Activated T-helper 17 cell treated with anti-CD3 and anti-CD28 coated beads, Interleukin-2, amount 50 U/mL, for 72 hours (primary cell): ENCODE results near the gene HMGXB3. TPM values are rescaled to one million over a fixed set of nuclear protein-coding genes. Genes with fewer than 3 reads are reported as not detected.

Source experiments
- ATAC-seq: fragments of 150-1000 bp; cut with Tn5 transposase; replicated peaks from 2 replicates; pipeline ENCODE4 v1.10.0; 2021; ENCODE audit warnings: mild to moderate bottlenecking, moderate library complexity
- H3K27ac Mint-ChIP-seq: one replicate; pipeline ENCODE4 v1.8.0; 2022; ENCODE audit warnings: mixed read lengths
- H3K27me3 Mint-ChIP-seq: one replicate; pipeline ENCODE4 v1.8.0; 2022; ENCODE audit warnings: mixed read lengths
- H3K36me3 Mint-ChIP-seq: one replicate; pipeline ENCODE4 v1.8.0; 2022; ENCODE audit warnings: low read depth, mild to moderate bottlenecking, mixed read lengths
- H3K4me1 Mint-ChIP-seq: one replicate; pipeline ENCODE4 v1.8.0; 2022; ENCODE audit warnings: mixed read lengths
- H3K4me3 Mint-ChIP-seq: one replicate; pipeline ENCODE4 v1.8.0; 2022; ENCODE audit warnings: mild to moderate bottlenecking, mixed read lengths
- H3K9me3 Mint-ChIP-seq: one replicate; pipeline ENCODE4 v1.8.0; 2022; ENCODE audit warnings: mixed read lengths
- total RNA-seq, 2 donors: library from RNA; stranded (reverse); gene quantifications; one replicate each; pipeline ENCODE4 v1.2.3, GENCODE V29; 2022

Gene HMGXB3
- total RNA-seq, 2 donors from 2014 or later: 28.2 to 42.6 TPM

DNA sequence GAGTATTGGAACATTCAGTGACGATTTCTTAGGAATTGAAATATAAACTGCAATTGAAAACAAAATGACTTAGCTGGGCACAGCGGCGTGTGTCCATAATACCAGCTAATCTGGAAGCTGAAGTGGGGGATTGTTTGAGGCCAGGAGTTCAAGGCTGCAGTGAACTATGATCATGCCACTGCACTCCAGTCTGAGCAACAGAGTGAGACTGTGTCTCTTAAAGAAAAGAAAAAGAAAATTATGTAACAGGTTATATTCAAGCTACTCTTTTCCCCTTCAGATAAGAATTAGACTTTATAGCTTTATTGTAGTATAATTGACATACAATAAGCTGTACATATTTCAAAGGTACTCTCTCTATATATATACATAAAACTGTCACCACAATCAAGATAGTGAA lies 33.6 kb upstream of the HMGXB3 start:
- Mint-ChIP-seq H3K4me1 (peaks cover 11% of the 10 kb centered on the region), H3K9me3 (no peaks in the 10 kb centered on the region), H3K27ac (no peak overlapping the region), H3K4me3 (no peak overlapping the region), H3K27me3 (no peaks in the 10 kb centered on the region), H3K36me3 (peaks cover 8% of the 10 kb centered on the region)
- ATAC-seq: no peak

GRCh38 chr5:149969181-149969930 lies 31.2 kb upstream of the HMGXB3 start:
- Mint-ChIP-seq H3K4me3 (no peak overlapping the region), H3K27ac (no peak overlapping the region), H3K27me3 (no peaks in the 10 kb centered on the region)

DNA sequence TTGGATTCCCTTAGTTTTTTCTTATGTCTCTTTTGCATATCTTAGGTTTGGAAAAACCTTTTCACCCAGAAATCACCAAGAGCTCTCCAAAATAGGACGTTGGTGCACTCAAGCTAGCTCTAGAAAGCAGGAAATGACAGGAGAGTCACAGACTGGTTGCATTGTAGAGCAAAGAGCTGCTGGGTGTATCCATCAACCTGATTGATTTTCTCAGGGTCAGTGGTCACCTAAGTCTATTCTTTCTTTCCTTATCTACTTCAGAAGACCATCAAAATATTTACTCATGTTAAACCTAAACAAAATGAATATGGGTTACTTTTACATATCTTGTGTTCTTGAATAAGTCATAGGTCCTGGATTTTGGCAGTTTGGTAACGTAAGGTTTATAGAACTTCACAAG lies 25.1 kb upstream of the HMGXB3 start:
- Mint-ChIP-seq H3K27me3 (no peaks in the 10 kb centered on the region), H3K4me3 (no peak overlapping the region), H3K27ac (no peak overlapping the region), H3K9me3 (no peaks in the 10 kb centered on the region), H3K4me1 (no peaks in the 10 kb centered on the region), H3K36me3 (peaks cover 36% of the 10 kb centered on the region)
- no peak for ATAC-seq

More at GRCh38 chr5:149969181-149969930, 31.2 kb upstream of the HMGXB3 start:
- no peak for ATAC-seq
- Mint-ChIP-seq H3K9me3 (no peaks in the 10 kb centered on the region), H3K4me1 (no peaks in the 10 kb centered on the region), H3K36me3 (no peaks in the 10 kb centered on the region)

DNA sequence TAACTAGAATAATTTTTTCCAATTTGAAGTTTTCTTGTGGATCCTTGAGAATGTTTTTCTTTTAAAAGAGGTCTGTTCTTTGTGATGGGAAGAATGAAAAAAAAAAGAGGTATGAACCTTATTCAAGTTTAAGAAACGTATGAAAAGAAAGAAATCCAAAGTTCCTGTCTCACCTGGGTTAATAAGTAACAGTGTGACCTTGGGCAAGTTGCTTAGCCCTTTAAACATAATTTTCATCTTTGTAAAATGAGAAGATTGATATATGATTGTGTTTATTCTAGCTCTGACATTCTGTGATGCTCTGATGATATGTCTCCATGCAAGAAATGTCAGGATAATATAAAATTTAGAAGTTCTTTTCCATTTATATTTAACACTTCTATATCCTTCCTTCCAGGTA lies 20.6 kb upstream of the HMGXB3 start:
- ATAC-seq: no peak

GRCh38 chr5:149981206-149981605 lies 19.3 kb upstream of the HMGXB3 start:
- Mint-ChIP-seq H3K27me3 (no peaks in the 10 kb centered on the region), H3K27ac (no peak overlapping the region), H3K4me1 (no peaks in the 10 kb centered on the region), H3K36me3 (peaks cover 59% of the 10 kb centered on the region), H3K9me3 (no peaks in the 10 kb centered on the region), H3K4me3 (no peak overlapping the region)
- ATAC-seq: no peak

More for the DNA sequence above, 20.6 kb upstream of the HMGXB3 start:
- H3K4me1 Mint-ChIP-seq: no peaks in the 10 kb centered on the region
- H3K9me3 Mint-ChIP-seq: no peaks in the 10 kb centered on the region
- H3K27me3 Mint-ChIP-seq: no peaks in the 10 kb centered on the region
- no peak overlapping the region for H3K27ac Mint-ChIP-seq
- H3K36me3 Mint-ChIP-seq: peaks cover 62% of the 10 kb centered on the region
- H3K4me3 Mint-ChIP-seq: no peak overlapping the region

DNA sequence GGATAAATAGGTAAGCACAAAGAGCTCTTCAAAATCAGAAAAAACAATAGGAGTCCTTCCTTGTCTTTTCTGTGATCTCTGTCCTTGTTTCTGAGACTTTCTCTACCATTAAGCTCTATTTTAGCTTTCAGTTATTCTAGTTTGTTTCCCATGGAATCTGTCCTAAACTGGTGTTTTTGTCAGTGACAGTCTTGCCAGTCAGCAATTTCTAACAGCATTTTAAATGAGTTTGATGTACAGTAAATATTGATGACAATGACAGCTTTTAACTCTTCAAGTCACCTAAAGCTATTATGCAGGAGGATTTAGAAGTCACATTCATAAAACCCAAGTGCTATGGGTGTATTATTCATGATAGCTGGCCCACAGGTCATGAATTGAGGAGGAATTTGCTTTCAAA lies 18.0 kb upstream of the HMGXB3 start:
- Mint-ChIP-seq H3K4me1 (no peaks in the 10 kb centered on the region), H3K36me3 (peaks cover 55% of the 10 kb centered on the region), H3K4me3 (no peak overlapping the region), H3K9me3 (no peaks in the 10 kb centered on the region), H3K27ac (no peak overlapping the region), H3K27me3 (no peaks in the 10 kb centered on the region)
- no peak for ATAC-seq

DNA sequence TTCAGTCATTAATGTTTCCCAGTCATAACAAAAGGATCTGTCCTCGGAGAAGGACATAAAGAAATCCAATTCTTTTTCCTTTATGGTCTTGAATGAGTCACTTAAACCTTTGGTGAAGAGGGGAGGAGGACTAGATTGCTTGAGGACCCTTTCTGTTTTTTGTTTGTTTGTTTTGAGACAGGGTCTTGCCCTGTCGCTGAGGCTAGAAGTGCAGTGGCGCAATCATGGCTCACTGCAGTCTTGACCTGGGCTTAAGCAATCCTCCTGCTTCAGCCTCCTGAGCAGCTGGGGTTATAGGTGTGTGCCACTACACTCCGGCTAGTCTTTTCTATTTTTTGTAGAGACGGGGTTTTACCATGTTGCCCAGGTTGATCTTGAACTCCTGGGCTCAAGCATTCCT lies 12.4 kb upstream of the HMGXB3 start:
- peaks cover 5% of the 10 kb centered on the region for H3K4me1 Mint-ChIP-seq
- H3K9me3 Mint-ChIP-seq: no peaks in the 10 kb centered on the region
- H3K4me3 Mint-ChIP-seq: no peak overlapping the region

DNA sequence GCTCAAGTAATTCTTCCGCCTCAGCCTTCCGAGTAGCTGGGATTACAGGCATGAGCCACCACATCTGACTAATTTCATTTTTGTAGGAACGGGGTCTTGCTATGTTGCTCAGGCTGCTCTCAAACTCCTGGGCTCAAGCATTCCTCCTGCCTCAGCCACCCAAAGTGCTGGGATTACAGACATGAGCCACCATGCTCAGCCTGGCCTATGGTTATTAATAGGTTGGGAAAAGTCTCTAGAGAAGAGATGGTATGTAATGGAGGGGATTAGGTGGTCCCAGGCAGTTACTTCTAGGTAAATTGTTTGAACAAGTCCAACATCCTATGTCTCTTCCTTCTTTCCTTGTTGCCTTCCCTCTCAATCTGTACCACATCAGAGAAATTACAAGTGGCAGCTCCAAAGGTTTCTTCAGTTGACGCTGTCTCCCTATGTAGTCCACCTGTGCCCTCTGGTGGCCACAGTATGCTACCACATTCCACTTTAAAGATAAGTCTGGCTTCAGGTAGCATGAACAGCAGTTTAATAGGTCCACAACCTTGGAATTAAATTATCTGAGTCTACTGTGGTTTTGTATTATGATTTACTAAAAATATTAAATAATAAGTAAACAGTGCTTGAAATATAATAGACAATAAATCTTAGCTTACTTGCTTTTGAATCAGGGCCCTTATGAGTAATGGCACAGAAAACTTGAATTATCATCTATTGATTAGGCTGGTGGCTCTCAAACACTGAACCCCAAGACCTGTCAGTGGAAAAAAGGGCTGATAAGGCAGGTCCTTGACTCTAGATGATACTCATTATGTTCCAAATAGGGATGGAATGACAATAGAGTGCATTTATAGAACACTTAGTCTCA lies 9.8 kb upstream of the HMGXB3 start:
- no peaks in the 10 kb centered on the region for H3K27me3 Mint-ChIP-seq
- H3K4me3 Mint-ChIP-seq: no peak overlapping the region
- no peaks in the 10 kb centered on the region for H3K9me3 Mint-ChIP-seq
- H3K4me1 Mint-ChIP-seq: peaks cover 5% of the 10 kb centered on the region
- ATAC-seq: peak; percentile 84
- peaks cover 4% of the 10 kb centered on the region for H3K36me3 Mint-ChIP-seq
- no peak overlapping the region for H3K27ac Mint-ChIP-seq

More for the DNA sequence above, 12.4 kb upstream of the HMGXB3 start:
- H3K27me3 Mint-ChIP-seq: no peaks in the 10 kb centered on the region
- peaks cover 5% of the 10 kb centered on the region for H3K36me3 Mint-ChIP-seq
- H3K27ac Mint-ChIP-seq: no peak overlapping the region
- ATAC-seq: no peak

DNA sequence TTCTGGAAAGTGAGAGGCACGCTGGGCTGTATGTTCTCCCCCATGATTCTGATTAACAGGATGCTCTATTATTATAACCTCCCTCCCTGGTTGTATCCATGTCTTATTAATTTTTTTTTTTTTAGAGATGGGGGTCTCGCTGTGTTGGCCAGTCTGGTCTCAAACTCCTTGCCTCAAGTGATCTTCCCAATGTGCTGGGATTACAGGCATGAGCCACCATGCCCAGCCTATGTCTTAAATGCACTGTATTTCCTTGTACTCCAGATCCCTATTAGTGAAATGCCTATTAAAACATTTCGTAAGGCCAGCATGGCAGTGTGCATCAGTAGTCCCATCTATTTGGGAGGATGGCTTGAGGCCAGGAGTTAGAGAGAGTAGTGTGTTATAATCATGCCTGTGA lies 7.1 kb upstream of the HMGXB3 start:
- no peaks in the 10 kb centered on the region for H3K27me3 Mint-ChIP-seq
- no peak overlapping the region for H3K4me3 Mint-ChIP-seq
- peaks cover 5% of the 10 kb centered on the region for H3K4me1 Mint-ChIP-seq
- H3K27ac Mint-ChIP-seq: peak overlapping the region; percentile 73
- H3K9me3 Mint-ChIP-seq: no peaks in the 10 kb centered on the region
- no peak for ATAC-seq
- H3K36me3 Mint-ChIP-seq: peaks cover 10% of the 10 kb centered on the region

DNA sequence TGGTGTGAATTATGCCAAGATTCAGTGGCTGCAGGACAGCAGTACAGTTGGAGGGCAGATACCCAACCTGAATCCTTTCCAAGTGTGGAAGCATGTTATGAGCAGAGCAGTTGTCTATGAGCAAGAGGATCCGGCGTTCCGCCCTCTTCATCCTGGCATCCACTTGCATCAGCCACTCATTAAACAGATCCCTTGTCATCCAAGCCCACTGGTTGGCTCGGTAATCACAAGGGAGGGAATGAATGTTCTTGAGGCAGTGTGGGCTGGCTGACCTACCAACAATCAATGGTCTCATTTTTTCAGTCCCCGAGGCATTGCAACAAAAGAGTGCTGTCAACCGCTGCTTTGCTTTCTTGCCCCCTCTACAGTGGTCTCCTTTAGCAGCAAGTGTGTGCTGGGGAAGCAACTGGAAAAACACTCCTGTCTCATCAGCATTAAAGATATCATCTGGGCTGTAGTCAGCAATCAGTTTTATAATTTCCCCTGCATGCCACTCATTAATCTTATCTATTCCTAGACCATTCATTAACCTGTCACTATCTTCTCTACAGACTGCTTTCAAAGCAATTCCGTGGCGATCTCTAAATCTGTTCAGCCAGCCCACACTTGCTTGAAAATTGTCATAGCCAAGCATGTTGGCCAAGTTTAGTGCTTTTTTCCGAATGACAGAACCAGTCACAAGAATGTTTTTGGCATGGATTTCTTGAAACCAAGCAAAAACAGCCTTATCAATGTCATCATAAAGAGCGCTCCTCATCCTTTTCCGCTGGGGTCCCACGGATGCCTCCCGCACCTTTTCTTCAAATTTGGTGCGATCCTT lies 4.9 kb upstream of the HMGXB3 start:
- ATAC-seq: no peak
- Mint-ChIP-seq H3K4me3 (no peak overlapping the region), H3K27ac (no peak overlapping the region), H3K4me1 (peaks cover 15% of the 10 kb centered on the region), H3K9me3 (no peaks in the 10 kb centered on the region), H3K27me3 (no peaks in the 10 kb centered on the region), H3K36me3 (peaks cover 15% of the 10 kb centered on the region)

DNA sequence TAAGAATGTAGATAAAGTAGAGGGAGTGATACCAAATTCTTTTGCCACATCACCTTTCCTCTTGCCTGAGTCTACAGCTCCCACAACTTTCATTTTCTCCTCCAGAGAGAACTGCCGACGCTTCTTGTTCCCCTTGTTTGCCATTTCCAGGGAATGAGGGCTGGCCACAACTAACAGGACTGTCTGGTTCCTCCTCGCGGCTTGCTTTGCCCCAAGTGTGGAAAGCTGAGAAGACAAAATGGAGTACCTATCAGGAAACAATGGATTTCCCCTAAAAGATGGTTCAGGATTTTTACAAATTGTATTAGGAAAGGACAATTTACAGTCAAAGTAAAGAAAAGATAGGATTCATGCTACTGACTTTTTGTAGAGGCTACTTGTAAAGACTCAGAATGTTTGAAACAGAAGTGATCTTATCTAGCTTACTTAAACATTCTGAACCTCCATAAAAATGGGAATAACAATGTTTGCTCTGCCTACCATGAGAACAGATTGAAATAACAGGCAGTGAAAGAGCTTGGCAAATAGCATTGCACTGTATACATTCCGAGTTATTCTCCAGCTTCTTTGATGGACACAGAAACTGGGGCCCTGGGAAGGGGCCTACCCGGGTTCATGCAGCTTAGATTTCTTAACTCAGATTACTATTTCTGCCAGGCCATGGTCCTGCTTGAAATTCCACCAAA lies 4.2 kb upstream of the HMGXB3 start:
- H3K9me3 Mint-ChIP-seq: no peaks in the 10 kb centered on the region

DNA sequence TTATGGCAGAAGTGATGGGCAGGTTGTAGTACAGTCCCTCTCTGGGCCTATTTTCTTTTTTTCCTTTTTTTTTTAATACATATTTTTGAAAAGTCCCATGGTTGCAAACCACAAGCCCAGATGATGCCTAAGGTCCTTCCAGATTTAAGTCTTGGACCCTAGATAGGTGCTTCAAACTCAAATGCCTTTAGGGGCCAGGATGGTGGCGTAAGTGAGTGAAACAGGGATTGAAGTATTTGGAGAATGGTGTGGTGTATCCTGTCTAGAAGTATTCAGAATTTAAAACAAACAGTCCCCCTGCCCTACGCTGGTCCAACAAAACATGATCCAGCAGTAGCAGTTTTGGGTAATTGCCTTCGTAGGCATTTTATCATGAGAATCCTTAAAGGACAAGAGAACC lies 2.3 kb upstream of the HMGXB3 start:
- Mint-ChIP-seq H3K36me3 (peaks cover 31% of the 10 kb centered on the region), H3K4me3 (peak overlapping the region; percentile 95), H3K4me1 (peaks cover 22% of the 10 kb centered on the region), H3K27ac (no peak overlapping the region), H3K9me3 (no peaks in the 10 kb centered on the region), H3K27me3 (no peaks in the 10 kb centered on the region)
- no peak for ATAC-seq

More for the DNA sequence above, 4.2 kb upstream of the HMGXB3 start:
- Mint-ChIP-seq H3K4me1 (peaks cover 12% of the 10 kb centered on the region), H3K36me3 (peaks cover 16% of the 10 kb centered on the region), H3K27ac (no peak overlapping the region), H3K27me3 (no peaks in the 10 kb centered on the region), H3K4me3 (no peak overlapping the region)
- no peak for ATAC-seq

DNA sequence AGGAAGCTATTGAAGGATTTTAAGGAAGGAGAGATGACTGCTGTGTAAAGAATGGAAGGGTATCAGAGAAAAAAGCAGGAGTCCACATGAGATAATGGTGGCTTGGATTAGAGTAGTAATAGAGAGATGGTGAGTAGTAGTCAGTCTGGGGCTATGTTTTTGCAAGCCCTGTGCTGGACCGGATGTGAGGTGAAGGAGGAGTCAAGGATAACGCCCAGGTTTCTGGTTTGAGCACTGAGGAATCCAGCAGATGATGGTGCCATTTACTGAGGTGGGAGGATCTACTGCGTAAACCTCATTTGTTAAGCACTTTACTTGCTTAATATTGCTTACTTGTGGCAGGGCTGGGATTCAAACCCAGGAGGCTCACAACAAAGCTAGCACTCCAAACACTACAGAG lies 1.2 kb upstream of the HMGXB3 start:
- ATAC-seq: no peak
- Mint-ChIP-seq H3K36me3 (peaks cover 42% of the 10 kb centered on the region), H3K4me3 (peak overlapping the region; percentile 95), H3K27me3 (no peaks in the 10 kb centered on the region), H3K27ac (peak overlapping the region; percentile 94), H3K4me1 (peaks cover 22% of the 10 kb centered on the region), H3K9me3 (no peaks in the 10 kb centered on the region)

DNA sequence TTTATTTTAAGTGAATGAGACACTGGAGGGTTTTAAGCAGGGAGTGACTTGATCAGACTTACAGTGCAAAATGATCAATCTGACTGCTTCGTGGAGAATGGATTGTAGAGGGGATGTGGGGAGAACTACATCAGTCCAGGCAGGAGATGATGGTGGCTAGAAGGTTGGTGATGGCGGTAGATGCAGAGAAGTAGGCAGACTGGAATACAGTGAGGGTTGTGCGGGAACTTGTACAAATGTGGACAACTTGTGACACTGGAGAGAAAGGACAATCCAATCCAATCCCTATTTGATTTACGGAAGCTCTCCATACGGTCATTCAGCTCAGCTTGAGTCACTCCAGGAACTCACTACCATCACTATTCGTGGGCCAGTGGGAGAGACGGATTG lies 678 bp upstream of the HMGXB3 start:
- Mint-ChIP-seq H3K9me3 (no peaks in the 10 kb centered on the region), H3K4me3 (peak overlapping the region; percentile 95), H3K4me1 (peaks cover 22% of the 10 kb centered on the region), H3K27ac (peak overlapping the region; percentile 94), H3K27me3 (no peaks in the 10 kb centered on the region), H3K36me3 (peaks cover 47% of the 10 kb centered on the region)
- no peak for ATAC-seq
